ENCODE measurements around the gene SP1. TPM values are rescaled to one million over a fixed set of nuclear protein-coding genes. Genes with fewer than 3 reads are reported as not detected.
"Not testable (repeated sequence)": the region's sequence is repeated elsewhere in the genome, so short reads cannot be mapped to it uniquely, and the experiment has no call there.

The SP1 gene
- total RNA-seq, 1 donor from 2014 or later: 57.3 TPM

DNA sequence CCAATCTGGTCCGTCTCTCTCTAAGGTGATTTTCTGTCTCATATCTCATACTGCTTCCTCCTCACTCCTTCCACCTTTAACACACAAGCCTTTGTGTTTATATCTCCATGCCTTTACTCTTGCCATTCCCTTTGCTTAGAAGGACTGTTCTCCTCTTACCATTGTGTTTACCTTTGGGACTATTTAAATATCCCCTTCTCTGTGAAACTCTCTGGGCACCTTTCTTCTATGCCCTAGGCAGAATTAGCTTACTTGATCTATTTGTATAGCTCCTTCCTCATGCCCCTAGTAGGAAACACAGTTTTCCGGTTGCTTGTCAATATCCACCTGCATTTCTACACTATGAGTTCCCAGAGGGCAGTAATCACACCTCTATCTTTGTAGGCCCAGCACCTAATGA, 39.8 kb downstream of the SP1 start:
- H3K36me3 ChIP-seq (ENCODE audit: control insufficient read depth, insufficient read depth, low read length): no peaks in the 10 kb centered on the region
- H3K4me3 ChIP-seq (ENCODE audit: low read depth, low read length): no peak overlapping the region
- no peaks in the 10 kb centered on the region for H3K27me3 ChIP-seq (ENCODE audit: control insufficient read depth, insufficient read depth, low read length)
- DNase-seq (ENCODE audit: low read depth): no peak
- TF ChIP-seq, protein P1, sequence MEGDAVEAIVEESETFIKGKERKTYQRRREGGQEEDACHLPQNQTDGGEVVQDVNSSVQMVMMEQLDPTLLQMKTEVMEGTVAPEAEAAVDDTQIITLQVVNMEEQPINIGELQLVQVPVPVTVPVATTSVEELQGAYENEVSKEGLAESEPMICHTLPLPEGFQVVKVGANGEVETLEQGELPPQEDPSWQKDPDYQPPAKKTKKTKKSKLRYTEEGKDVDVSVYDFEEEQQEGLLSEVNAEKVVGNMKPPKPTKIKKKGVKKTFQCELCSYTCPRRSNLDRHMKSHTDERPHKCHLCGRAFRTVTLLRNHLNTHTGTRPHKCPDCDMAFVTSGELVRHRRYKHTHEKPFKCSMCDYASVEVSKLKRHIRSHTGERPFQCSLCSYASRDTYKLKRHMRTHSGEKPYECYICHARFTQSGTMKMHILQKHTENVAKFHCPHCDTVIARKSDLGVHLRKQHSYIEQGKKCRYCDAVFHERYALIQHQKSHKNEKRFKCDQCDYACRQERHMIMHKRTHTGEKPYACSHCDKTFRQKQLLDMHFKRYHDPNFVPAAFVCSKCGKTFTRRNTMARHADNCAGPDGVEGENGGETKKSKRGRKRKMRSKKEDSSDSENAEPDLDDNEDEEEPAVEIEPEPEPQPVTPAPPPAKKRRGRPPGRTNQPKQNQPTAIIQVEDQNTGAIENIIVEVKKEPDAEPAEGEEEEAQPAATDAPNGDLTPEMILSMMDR (IDR thresholded peaks at IDR 0.05; ENCODE audit: insufficient read depth, low read length, poor library complexity, severe bottlenecking): no peak

DNA sequence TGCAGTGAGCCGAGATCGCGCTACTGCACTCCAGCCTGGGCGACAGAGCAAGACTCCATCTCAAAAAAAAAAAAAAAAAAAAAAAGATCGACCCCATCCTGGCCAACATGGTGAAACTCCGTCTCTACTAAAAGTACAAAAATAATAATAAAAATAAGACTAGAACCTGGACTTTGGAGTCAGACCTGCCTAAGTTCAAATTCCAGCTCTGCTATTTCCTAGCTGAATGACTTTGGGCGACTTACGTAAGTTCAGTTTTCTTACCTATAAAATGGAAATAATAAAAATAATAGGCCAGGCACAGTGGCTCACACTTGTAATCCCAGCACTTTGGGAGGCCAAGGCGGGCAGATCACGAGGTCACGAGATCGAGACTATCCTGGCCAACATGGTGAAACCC, 42.3 kb downstream of the SP1 start:
- not testable (repeated sequence) for H3K4me3 ChIP-seq (ENCODE audit: low read depth, low read length); DNase-seq (ENCODE audit: low read depth); H3K36me3 ChIP-seq (ENCODE audit: control insufficient read depth, insufficient read depth, low read length); H3K27me3 ChIP-seq (ENCODE audit: control insufficient read depth, insufficient read depth, low read length)

DNA sequence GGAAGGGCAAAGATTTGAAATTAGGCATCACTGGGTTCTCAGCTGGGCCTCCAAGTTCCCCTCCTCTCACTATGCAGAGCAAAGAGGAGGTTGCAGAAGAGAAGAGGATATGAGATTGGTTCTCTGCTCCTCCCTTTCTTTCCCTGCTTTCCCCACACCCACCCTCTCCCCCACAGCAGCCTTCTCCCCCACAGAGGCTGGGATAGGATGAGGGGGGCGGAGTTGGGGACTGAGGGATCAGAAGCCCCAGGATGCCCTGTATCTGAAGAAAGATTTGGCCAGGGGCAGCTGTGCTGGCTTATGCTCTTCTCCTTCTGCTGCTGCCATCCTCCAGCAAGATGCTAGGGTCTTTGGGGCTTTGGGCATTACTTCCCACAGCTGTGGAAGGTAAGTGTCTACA, 43.6 kb downstream of the SP1 start, which contains the start of gene AMHR2:
AMHR2 (plus strand) TSS at position 259 of the 400 bp plus-strand sequence; CDS start at position 339, 80 bp downstream.
- no peaks in the 10 kb centered on the region for H3K27me3 ChIP-seq (ENCODE audit: control insufficient read depth, insufficient read depth, low read length)
- H3K36me3 ChIP-seq (ENCODE audit: control insufficient read depth, insufficient read depth, low read length): no peaks in the 10 kb centered on the region
- no peak for DNase-seq (ENCODE audit: low read depth)
- TF ChIP-seq, protein P1 (IDR thresholded peaks at IDR 0.05; ENCODE audit: insufficient read depth, low read length, poor library complexity, severe bottlenecking): no peak
- no peak within 1 kb of the TSS for H3K4me3 ChIP-seq (ENCODE audit: low read depth, low read length)

DNA sequence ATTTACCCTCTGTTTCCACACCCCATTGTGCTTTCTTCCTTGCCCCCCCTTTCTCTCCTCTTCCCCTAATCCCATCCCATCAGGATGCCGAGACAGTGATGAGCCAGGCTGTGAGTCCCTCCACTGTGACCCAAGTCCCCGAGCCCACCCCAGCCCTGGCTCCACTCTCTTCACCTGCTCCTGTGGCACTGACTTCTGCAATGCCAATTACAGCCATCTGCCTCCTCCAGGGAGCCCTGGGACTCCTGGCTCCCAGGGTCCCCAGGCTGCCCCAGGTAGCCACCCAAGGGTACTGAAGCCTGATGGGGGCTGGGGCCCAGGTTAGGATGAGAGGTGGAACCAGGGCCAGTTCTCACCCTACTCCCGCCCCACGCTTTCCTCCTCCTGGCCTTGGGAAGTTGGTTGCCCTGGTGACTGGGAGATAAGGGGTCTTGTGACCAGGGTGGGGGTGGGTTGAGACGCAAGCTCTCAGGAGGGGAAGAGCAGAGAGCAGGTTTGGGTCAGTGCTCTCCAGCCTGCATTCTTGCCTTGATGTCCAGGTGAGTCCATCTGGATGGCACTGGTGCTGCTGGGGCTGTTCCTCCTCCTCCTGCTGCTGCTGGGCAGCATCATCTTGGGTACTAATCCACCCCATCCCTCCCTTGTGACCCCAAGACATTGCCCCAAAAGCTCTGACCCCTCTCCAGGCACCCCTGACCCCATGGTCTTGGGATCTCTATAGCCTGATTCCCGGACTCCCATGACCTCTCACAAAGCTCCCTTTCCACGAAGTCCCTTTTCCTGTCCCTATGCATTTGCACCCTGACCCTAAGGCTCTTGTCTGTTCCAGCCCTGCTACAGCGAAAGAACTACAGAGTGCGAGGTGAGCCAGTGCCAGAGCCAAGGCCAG, 44.9 kb downstream of the SP1 start:
- Histone ChIP-seq H3K4me3 (ENCODE audit: low read depth, low read length) (no peak overlapping the region), H3K36me3 (ENCODE audit: control insufficient read depth, insufficient read depth, low read length) (no peaks in the 10 kb centered on the region), H3K27me3 (ENCODE audit: control insufficient read depth, insufficient read depth, low read length) (no peaks in the 10 kb centered on the region)
- no peak for DNase-seq (ENCODE audit: low read depth)
- TF ChIP-seq, protein P1 (IDR thresholded peaks at IDR 0.05; ENCODE audit: insufficient read depth, low read length, poor library complexity, severe bottlenecking): no peak

DNA sequence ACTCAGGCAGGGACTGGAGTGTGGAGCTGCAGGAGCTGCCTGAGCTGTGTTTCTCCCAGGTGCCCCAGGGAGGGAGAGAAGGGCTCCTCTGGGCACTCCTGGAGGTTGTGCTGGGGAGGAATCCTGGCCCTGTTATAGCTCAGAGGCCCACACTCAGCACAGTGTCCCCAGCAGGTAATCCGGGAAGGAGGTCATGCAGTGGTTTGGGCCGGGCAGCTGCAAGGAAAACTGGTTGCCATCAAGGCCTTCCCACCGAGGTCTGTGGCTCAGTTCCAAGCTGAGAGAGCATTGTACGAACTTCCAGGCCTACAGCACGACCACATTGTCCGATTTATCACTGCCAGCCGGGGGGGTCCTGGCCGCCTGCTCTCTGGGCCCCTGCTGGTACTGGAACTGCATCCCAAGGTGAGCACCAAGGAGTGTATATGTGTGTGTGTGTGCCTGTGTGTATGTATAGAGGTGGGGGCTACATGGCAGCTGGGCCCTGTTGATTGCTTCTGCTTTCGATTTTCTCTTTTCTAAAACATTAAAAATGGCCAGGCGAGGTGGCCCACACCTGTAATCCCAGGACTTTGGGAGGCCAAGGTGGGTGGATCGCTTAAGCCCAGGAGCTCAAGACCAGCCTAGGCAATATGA, 45.7 kb downstream of the SP1 start:
- Histone ChIP-seq H3K36me3 (ENCODE audit: control insufficient read depth, insufficient read depth, low read length) (no peaks in the 10 kb centered on the region), H3K4me3 (ENCODE audit: low read depth, low read length) (no peak overlapping the region), H3K27me3 (ENCODE audit: control insufficient read depth, insufficient read depth, low read length) (no peaks in the 10 kb centered on the region)
- TF ChIP-seq, protein P1 (IDR thresholded peaks at IDR 0.05; ENCODE audit: insufficient read depth, low read length, poor library complexity, severe bottlenecking): no peak
- no peak for DNase-seq (ENCODE audit: low read depth)

DNA sequence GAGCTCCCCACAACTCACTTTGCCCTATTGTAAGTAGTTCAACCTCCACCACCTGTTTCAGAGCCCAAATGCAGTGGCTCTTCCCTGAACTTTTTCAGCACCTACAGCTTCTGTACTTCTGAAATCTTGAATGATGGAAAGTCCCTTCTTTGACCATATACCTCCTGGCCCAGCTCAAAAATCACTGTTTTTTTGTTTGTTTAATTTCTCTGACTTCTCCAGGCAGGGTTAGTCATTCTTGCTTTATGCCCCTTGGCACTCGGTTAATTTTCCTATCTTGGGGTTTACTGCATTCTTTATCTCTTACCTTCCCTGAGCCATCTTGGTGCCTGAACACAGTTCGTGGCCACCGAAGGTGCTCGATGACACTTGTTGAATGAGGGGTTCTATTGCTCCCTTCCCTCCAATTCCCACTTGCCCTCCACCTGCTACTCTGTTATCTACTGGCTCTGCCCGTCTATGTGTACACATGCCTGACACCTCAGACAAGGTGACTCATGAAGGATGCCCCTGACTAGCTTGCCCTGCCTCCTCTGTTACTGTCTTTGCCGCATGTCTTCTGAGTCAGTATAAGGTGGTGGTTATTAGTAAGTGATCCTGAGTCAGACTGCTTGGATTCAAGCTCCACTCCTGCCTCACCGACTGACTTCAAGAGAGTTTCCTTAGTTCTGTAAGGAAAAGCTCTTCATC, 48.1 kb downstream of the SP1 start:
- Histone ChIP-seq H3K36me3 (ENCODE audit: control insufficient read depth, insufficient read depth, low read length) (no peaks in the 10 kb centered on the region), H3K27me3 (ENCODE audit: control insufficient read depth, insufficient read depth, low read length) (no peaks in the 10 kb centered on the region), H3K4me3 (ENCODE audit: low read depth, low read length) (no peak overlapping the region)
- TF ChIP-seq, protein P1 (IDR thresholded peaks at IDR 0.05; ENCODE audit: insufficient read depth, low read length, poor library complexity, severe bottlenecking): no peak
- peak; percentile 97 for DNase-seq (ENCODE audit: low read depth)
